Natural killer cell (primary cell): ENCODE data around the gene EP400. TPM values are rescaled to one million over a fixed set of nuclear protein-coding genes. Genes with fewer than 3 reads are reported as not detected.
A peak's percentile ranks its signal among the peaks of the same experiment; 100 is the strongest.

Experiments
- ATAC-seq, 3 donors: fragments of 150-1000 bp in 2 of 3; fragments of 200-7000 bp in 1 of 3; cut with Tn5 transposase; 1 replicate in 1 of 3; 2 replicates in 2 of 3; pipeline ENCODE4 v1.10.0; 2021; ENCODE audit warnings: mild to moderate bottlenecking in 2 of 3, moderate library complexity in 2 of 3
- DNase-seq, 2 donors: peaks; one replicate each; pipeline versions ENCODE4 v3.0.0 to v3.0.0-alpha.2; 2013 to 2021; ENCODE audit warnings: mixed read lengths in 1 of 2
- H3K27ac ChIP-seq: one replicate; pipeline ENCODE4 v1.5.1; 2013; ENCODE audit warnings: mild to moderate bottlenecking, low read length
- H3K27me3 ChIP-seq: one replicate; pipeline ENCODE4 v1.6.1; 2013; ENCODE audit warnings: low read length; ENCODE audit not compliant: control insufficient read depth, insufficient read depth
- H3K36me3 ChIP-seq: one replicate; pipeline ENCODE4 v1.6.1; 2013; ENCODE audit warnings: low read length; ENCODE audit not compliant: control insufficient read depth, insufficient read depth
- H3K4me1 ChIP-seq: one replicate; pipeline ENCODE4 v1.6.1; 2013; ENCODE audit warnings: low read length; ENCODE audit not compliant: control insufficient read depth, insufficient read depth
- H3K4me3 ChIP-seq: one replicate; pipeline ENCODE4 v1.5.1; 2013; ENCODE audit warnings: low read length
- H3K9me3 ChIP-seq: one replicate; pipeline ENCODE4 v1.6.1; 2013; ENCODE audit warnings: low read length; ENCODE audit not compliant: control insufficient read depth, insufficient read depth
- H3K27ac Mint-ChIP-seq, 2 donors: one replicate each; pipeline ENCODE4 v1.8.0; 2022; ENCODE audit warnings: mild to moderate bottlenecking in 2 of 2, mixed read lengths in 2 of 2, moderate library complexity in 1 of 2
- H3K27me3 Mint-ChIP-seq, 2 donors: one replicate each; pipeline ENCODE4 v1.8.0; 2022; ENCODE audit warnings: low read depth in 2 of 2, mixed read lengths in 2 of 2
- H3K36me3 Mint-ChIP-seq: one replicate; pipeline ENCODE4 v1.8.0; 2022; ENCODE audit warnings: mixed read lengths
- H3K4me1 Mint-ChIP-seq, 2 donors: one replicate each; pipeline ENCODE4 v1.8.0; 2022; ENCODE audit warnings: mixed read lengths in 2 of 2
- H3K4me3 Mint-ChIP-seq: one replicate; pipeline ENCODE4 v1.8.0; 2022; ENCODE audit warnings: mild to moderate bottlenecking, moderate library complexity, mixed read lengths
- H3K9me3 Mint-ChIP-seq, 2 donors: one replicate each; pipeline ENCODE4 v1.8.0; 2022; ENCODE audit warnings: mixed read lengths in 2 of 2
- WGBS: methylation state at CpG from one replicate; pipeline ENCODE4 v1.1.7; 2013; ENCODE audit warnings: missing lambda C conversion rate; ENCODE audit not compliant: insufficient coverage; 5-methylcytosine and 5-hydroxymethylcytosine counted together
- intact Hi-C: fragments of 100-400 bp; cut with micrococcal nuclease; formaldehyde crosslinking; loops from one replicate; pipeline ENCODE4 v1.14.2; 2022
- total RNA-seq, 4 donors: library from RNA; stranded (reverse); fragments of 120-200 nt in 1 of 4; gene quantifications; one replicate each; pipeline versions ENCODE4 v1.2.3 to v1.2.4, GENCODE V29; 2013 to 2022
- TF ChIP-seq, protein P1 (sequence below): fragments of 200-600 bp; IDR thresholded peaks from one replicate; pipeline ENCODE4 v1.8.0; 2022; ENCODE audit warnings: antibody characterized with exemption

EP400 gene
- total RNA-seq, 3 donors from 2014 or later (not counting 1 experiment from before 2014, with no cell fraction given), result 62.8 to 81.1 (median 80.1) TPM

DNA sequence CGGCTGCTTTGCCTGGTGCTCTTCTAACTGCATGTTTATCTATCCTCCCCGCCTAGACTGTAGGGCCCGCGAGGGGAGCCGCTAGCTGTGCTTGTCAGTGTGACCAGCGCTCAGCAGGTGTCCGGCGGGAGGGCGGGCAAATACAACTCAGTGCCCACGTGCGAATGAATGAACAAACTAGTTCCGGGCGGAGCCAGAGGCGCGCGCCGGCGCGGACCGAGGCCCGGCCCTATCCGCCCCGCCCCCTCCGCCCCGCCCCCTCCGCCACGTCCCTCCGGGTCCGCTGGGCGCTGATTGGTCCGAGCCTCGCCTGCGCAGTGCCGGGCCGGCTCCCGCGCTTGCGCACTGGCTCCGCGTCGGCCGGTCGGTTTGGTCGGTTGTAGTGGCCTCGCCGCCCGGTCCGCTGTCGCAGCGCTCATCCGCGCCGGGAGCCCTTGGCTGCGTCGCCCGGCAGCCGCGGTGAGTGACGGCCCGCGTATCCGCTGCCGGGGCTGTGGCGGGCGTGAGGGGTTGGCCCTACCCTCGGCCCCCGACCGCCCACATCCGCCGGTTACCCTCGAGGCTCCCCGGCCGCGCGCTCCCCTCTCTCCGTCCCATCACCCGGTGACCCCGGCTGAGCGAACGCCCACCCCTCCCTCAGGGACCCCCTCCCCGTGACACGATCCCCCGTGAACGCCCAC is 134.3 kb downstream of the EP400 start:
- ATAC-seq (peak; percentile 90 to 97 (median 94)), DNase-seq (peak; percentile 89 to 94)
- peak overlapping the region; percentile 91 for H3K4me3 Mint-ChIP-seq
- under 1% methylated on average over 82 of the region's 84 CpGs for WGBS
- TF ChIP-seq, protein P1, sequence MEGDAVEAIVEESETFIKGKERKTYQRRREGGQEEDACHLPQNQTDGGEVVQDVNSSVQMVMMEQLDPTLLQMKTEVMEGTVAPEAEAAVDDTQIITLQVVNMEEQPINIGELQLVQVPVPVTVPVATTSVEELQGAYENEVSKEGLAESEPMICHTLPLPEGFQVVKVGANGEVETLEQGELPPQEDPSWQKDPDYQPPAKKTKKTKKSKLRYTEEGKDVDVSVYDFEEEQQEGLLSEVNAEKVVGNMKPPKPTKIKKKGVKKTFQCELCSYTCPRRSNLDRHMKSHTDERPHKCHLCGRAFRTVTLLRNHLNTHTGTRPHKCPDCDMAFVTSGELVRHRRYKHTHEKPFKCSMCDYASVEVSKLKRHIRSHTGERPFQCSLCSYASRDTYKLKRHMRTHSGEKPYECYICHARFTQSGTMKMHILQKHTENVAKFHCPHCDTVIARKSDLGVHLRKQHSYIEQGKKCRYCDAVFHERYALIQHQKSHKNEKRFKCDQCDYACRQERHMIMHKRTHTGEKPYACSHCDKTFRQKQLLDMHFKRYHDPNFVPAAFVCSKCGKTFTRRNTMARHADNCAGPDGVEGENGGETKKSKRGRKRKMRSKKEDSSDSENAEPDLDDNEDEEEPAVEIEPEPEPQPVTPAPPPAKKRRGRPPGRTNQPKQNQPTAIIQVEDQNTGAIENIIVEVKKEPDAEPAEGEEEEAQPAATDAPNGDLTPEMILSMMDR, result no peak
- H3K27ac Mint-ChIP-seq, result peak overlapping the region; percentile 58 to 73
- H3K27me3 ChIP-seq, result no peaks in the 10 kb centered on the region
- H3K27ac ChIP-seq, result peak overlapping the region; percentile 60
- H3K27me3 Mint-ChIP-seq, result no peaks in the 10 kb centered on the region
- peaks cover 21 to 29% of the 10 kb centered on the region in 2 donors for H3K4me1 Mint-ChIP-seq
- no peaks in the 10 kb centered on the region for H3K9me3 ChIP-seq
- intact Hi-C loops, result no loop called here
- H3K36me3 ChIP-seq, result no peaks in the 10 kb centered on the region
- H3K4me3 ChIP-seq, result peak overlapping the region; percentile 67
- peaks cover 15% of the 10 kb centered on the region for H3K4me1 ChIP-seq
- no peaks in the 10 kb centered on the region for H3K9me3 Mint-ChIP-seq
- H3K36me3 Mint-ChIP-seq, result no peaks in the 10 kb centered on the region

DNA sequence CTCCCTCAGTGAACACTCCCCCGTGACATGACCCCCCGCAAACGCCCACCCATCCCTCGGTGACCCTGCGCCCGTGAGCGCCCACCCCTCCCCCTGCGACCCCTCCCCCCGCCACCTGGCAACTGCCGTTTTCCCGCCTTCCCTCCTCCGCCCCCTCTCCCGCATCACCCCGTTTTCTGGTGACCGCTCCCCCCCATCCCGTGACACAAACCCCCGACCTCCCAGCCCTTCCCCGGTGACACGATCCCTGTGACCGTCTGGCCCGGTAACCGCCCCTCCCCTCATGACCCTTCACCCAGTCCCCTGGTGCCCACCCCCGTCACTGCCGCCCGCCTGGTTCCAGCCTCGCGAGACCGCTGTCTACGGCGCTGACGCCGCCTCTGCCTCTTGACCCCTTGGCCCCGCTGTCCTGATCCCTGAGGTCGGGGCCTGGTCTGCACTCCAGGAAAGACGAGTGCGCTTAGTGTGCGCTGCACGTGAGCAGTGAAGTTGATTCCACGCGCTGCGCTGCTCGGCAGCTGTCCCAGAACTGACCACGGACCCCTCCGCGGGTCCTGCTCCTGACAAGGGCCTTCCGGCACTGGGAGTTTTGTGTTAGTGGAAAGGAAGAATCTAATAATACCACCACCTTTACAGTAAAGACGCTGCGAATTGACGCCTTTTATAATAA is 135.0 kb downstream of the EP400 start:
- Histone ChIP-seq H3K4me1 (peaks cover 15% of the 10 kb centered on the region), H3K9me3 (no peaks in the 10 kb centered on the region), H3K4me3 (peak overlapping the region; percentile 67), H3K36me3 (no peaks in the 10 kb centered on the region), H3K27me3 (no peaks in the 10 kb centered on the region), H3K27ac (peak overlapping the region; percentile 73)
- Mint-ChIP-seq H3K27me3 (no peaks in the 10 kb centered on the region), H3K9me3 (no peaks in the 10 kb centered on the region), H3K27ac (peak overlapping the region; percentile 89 to 91), H3K4me1 (peaks cover 21 to 33% of the 10 kb centered on the region in 2 donors), H3K4me3 (peak overlapping the region; percentile 93), H3K36me3 (no peaks in the 10 kb centered on the region)
- DNase-seq (peak in 1 of 2 donors; percentile 62), ATAC-seq (peak in 2 of 3 donors; percentile 5 to 23)
- intact Hi-C loops, result no loop called here
- TF ChIP-seq, protein P1, result no peak
- WGBS, result under 1% methylated on average over 43 of the region's 49 CpGs

DNA sequence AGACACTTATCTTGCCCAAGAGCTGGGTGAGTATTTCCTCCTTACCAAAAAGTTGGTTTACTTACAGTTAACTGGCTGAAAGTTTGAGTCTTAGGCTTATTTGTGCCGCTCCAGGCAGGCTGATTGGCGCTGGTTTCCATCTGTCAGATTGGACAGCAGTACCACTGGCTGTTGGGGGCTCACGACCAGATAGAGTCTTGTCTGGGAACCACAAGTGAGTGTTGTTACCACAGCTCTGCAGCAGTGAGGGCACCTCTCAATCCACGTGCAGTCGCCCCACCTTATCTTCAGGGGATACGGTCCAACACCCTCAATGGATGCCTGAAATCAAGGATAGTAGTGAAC is 135.5 kb downstream of the EP400 start:
- Mint-ChIP-seq H3K27me3 (no peaks in the 10 kb centered on the region), H3K27ac (peak overlapping the region; percentile 89 to 91), H3K9me3 (no peaks in the 10 kb centered on the region), H3K4me1 (peaks cover 21 to 38% of the 10 kb centered on the region in 2 donors), H3K4me3 (peak overlapping the region; percentile 93), H3K36me3 (no peaks in the 10 kb centered on the region)
- Histone ChIP-seq H3K27ac (peak overlapping the region; percentile 73), H3K4me1 (peaks cover 15% of the 10 kb centered on the region), H3K27me3 (no peaks in the 10 kb centered on the region), H3K36me3 (no peaks in the 10 kb centered on the region), H3K4me3 (peak overlapping the region; percentile 67), H3K9me3 (no peaks in the 10 kb centered on the region)
- peak in 1 of 3 donors; percentile 4 for ATAC-seq
- intact Hi-C loops, result no loop called here
- 46% methylated on average over 6 of the region's 6 CpGs for WGBS
- TF ChIP-seq, protein P1, result no peak
- DNase-seq, result peak in 1 of 2 donors; percentile 45
